ENCODE results near the gene UQCR11.

UQCR11 gene

DNA sequence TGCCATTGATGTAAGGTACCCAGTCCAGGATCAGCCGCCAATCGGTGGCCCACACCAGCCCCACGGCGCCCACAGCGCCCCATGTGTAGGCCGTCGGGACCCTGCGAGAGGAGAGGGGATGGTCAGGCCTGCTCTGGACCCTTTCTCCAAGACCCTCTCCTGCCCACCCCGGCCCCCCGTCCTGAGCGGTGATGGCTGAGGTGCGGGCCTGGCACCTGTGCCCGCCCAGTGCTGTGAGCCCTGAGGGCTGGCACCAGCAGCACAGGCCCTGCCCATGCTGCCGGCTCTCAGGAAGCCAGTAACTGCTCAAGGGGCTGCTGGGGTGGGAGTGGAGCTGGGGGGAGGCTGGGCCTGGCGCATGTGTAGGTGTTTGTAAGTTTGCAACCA lies 5.8 kb downstream of the UQCR11 start:
- Histone ChIP-seq H3K9me3 (ENCODE audit: control insufficient read depth, insufficient read depth, low read length) (no peaks in the 10 kb centered on the region), H3K36me3 (ENCODE audit: control insufficient read depth, low read length) (peaks cover 61% of the 10 kb centered on the region), H3K4me1 (ENCODE audit: control insufficient read depth, low read length) (peaks cover 45% of the 10 kb centered on the region)

GRCh38 chr19:1598777-1599459 lies 6.3 kb downstream of the UQCR11 start:
- Histone ChIP-seq H3K4me1 (ENCODE audit: control insufficient read depth, low read length) (peaks cover 39% of the 10 kb centered on the region), H3F3A (ENCODE audit: control insufficient read depth, insufficient read depth) (peaks cover 16% of the 10 kb centered on the region), H3K27ac (ENCODE audit: low read depth, low read length) (no peak overlapping the region), H3K4me2 (ENCODE audit: low read length) (no peak overlapping the region), H3K9me3 (ENCODE audit: control insufficient read depth, insufficient read depth, low read length) (no peaks in the 10 kb centered on the region), H3K4me3 (ENCODE audit: low read length) (no peak overlapping the region), H4K20me1 (ENCODE audit: control insufficient read depth, insufficient read depth, low read depth, low read length) (0 out of 2 replicates have a peak, but pooled peaks cover 3% of the 10 kb centered on the region), H3K27me3 (ENCODE audit: control insufficient read depth, low read length) (no peaks in the 10 kb centered on the region), H3K79me2 (ENCODE audit: control insufficient read depth, low read length) (peaks cover 61% of the 10 kb centered on the region), H3K36me3 (ENCODE audit: control insufficient read depth, low read length) (peaks cover 61% of the 10 kb centered on the region), H3K9me2 (replicated peaks; ENCODE audit: control insufficient read depth, low read length) (no peaks in the 10 kb centered on the region)
- TF ChIP-seq EZH2phosphoT487 (IDR thresholded peaks at IDR 0.05; ENCODE audit: borderline replicate concordance, low read length) (no peak), CTCF (IDR thresholded peaks at IDR 0.05; ENCODE audit: low read depth, low read length, poor library complexity, severe bottlenecking) (no peak)

More for the DNA sequence above, 5.8 kb downstream of the UQCR11 start:
- no peak overlapping the region for H3K4me3 ChIP-seq (ENCODE audit: low read length)
- peaks cover 16% of the 10 kb centered on the region for H3F3A ChIP-seq (ENCODE audit: control insufficient read depth, insufficient read depth)
- no peaks in the 10 kb centered on the region for H3K27me3 ChIP-seq (ENCODE audit: control insufficient read depth, low read length)
- H4K20me1 ChIP-seq (ENCODE audit: control insufficient read depth, insufficient read depth, low read depth, low read length), result 0 out of 2 replicates have a peak, but pooled peaks cover 3% of the 10 kb centered on the region
- TF ChIP-seq EZH2phosphoT487 (IDR thresholded peaks at IDR 0.05; ENCODE audit: borderline replicate concordance, low read length), result no peak
- no peak for TF ChIP-seq CTCF (IDR thresholded peaks at IDR 0.05; ENCODE audit: low read depth, low read length, poor library complexity, severe bottlenecking)
- no peak overlapping the region for H3K4me2 ChIP-seq (ENCODE audit: low read length)
- no peak overlapping the region for H3K27ac ChIP-seq (ENCODE audit: low read depth, low read length)
- no peaks in the 10 kb centered on the region for H3K9me2 ChIP-seq (replicated peaks; ENCODE audit: control insufficient read depth, low read length)
- peaks cover 67% of the 10 kb centered on the region for H3K79me2 ChIP-seq (ENCODE audit: control insufficient read depth, low read length)

DNA sequence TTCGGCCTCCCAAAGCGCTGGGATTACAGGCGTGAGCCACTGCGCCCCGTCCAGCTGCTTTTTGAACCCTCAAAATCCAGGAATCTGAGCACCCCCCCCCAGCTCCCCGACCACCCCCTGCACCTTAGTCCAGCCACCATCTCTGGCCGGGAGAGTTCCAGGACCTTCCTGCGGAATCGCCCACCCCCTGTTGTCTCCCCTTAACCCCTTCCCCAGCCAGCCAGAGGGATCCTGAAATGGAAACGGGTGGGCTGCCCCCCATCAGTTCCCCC lies 11.8 kb downstream of the UQCR11 start:
- H3K27me3 ChIP-seq (ENCODE audit: control insufficient read depth, low read length), result no peaks in the 10 kb centered on the region
- TF ChIP-seq EZH2phosphoT487 (IDR thresholded peaks at IDR 0.05; ENCODE audit: borderline replicate concordance, low read length) (no peak), CTCF (IDR thresholded peaks at IDR 0.05; ENCODE audit: low read depth, low read length, poor library complexity, severe bottlenecking) (no peak)
- H3K27ac ChIP-seq (ENCODE audit: low read depth, low read length), result no peak overlapping the region
- no peaks in the 10 kb centered on the region for H3K9me3 ChIP-seq (ENCODE audit: control insufficient read depth, insufficient read depth, low read length)
- peaks cover 46% of the 10 kb centered on the region for H3K79me2 ChIP-seq (ENCODE audit: control insufficient read depth, low read length)
- H3K9me2 ChIP-seq (replicated peaks; ENCODE audit: control insufficient read depth, low read length), result no peaks in the 10 kb centered on the region
- H3K36me3 ChIP-seq (ENCODE audit: control insufficient read depth, low read length), result peaks cover 53% of the 10 kb centered on the region
- H3K4me3 ChIP-seq (ENCODE audit: low read length), result peak overlapping the region; percentile 74
- peaks cover 16% of the 10 kb centered on the region for H3F3A ChIP-seq (ENCODE audit: control insufficient read depth, insufficient read depth)
- H4K20me1 ChIP-seq (ENCODE audit: control insufficient read depth, insufficient read depth, low read depth, low read length), result peaks cover 5% of the 10 kb centered on the region; the same call in 1 of the 2 replicates
- peak overlapping the region; percentile 80 for H3K4me2 ChIP-seq (ENCODE audit: low read length)
- H3K4me1 ChIP-seq (ENCODE audit: control insufficient read depth, low read length), result peaks cover 40% of the 10 kb centered on the region
